NCI-H1436 (cell line): ENCODE data around the gene TOMM20L.
"Not testable (repeated sequence)": the region's sequence is repeated elsewhere in the genome, so short reads cannot be mapped to it uniquely, and the experiment has no call there.

Source experiments
- DNase-seq: peaks from one replicate; lab custom pipeline; 2025; lab: John Stamatoyannopoulos, UW

TOMM20L gene

DNA sequence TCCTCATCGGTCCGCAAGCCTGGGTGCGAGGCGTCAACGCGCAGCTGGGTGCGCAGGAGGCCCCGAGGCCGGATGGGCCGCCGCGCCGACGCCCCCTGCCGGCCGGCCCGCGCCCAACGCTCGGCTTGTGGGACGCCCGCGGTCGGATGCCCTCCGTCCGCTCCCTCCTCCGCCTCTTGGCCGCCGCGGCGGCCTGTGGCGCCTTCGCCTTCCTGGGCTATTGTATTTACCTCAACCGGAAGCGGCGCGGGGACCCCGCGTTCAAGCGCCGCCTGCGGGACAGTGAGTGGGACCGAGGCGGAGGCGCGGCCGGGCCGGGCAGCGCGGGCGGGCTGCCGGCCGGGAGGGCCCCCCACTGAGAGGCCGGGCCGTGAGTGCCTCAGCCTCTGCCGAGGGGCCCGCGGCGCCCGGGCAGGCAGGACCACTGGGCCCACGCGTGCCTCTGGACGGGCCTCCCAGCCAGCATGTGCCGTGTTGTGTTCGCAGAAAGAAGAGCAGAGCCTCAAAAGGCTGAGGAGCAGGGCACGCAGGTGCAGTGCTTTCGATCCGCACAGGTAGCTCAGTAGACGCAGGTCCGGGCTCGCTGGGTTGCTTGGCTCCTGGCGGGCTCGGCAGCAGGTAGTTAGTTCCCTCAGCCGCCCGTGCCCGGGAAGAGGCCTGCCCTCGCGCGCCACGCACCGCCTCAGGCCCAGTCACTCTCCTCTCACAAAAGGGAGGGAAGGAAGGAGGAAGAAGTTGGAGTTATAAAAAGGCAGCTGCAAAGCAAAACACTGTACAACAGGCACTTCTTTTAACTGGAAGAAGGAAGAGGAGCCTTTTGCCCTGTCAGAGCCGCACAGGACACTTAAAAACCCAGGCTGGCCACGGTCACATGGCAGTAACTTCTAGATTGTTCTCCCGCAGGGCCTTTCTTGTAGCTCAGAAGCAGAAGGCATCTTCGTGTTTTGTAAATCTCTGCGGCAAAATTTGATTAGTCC, at the start of gene TOMM20L:
Gene TOMM20L, plus strand, starts transcription at position 119 of the 977 bp plus-strand sequence. Its CDS starts 28 bp downstream, at position 147.
- peak; percentile 34 for DNase-seq

- DNase-seq: no peak
These were observed 42.0 kb upstream of the TOMM20L start for GRCh38 chr14:58353516-58354299.

- no peak for DNase-seq
These were observed 40.9 kb upstream of the TOMM20L start for GRCh38 chr14:58354808-58355207.

DNA sequence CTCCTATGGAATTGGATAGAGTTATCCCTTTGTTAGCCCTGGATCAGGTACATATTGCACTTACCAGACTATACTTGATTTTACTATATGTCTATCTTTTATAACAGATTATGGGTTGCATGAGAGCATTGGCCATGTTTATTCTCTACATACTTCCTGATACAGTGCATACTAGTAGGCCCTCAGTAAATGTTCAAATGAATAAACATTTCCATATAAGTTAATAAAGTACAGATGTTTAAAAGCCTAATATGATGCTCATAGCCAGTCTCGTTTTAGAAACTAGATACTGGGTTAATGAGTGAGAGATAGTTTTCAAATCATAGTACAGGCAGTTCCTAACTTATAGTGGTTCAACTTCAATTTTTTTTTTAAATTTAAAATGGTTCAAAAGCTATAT, 39.5 kb upstream of the TOMM20L start:
- no peak for DNase-seq

GRCh38 chr14:58362272-58362671, 33.5 kb upstream of the TOMM20L start:
- not testable (repeated sequence) for DNase-seq

DNA sequence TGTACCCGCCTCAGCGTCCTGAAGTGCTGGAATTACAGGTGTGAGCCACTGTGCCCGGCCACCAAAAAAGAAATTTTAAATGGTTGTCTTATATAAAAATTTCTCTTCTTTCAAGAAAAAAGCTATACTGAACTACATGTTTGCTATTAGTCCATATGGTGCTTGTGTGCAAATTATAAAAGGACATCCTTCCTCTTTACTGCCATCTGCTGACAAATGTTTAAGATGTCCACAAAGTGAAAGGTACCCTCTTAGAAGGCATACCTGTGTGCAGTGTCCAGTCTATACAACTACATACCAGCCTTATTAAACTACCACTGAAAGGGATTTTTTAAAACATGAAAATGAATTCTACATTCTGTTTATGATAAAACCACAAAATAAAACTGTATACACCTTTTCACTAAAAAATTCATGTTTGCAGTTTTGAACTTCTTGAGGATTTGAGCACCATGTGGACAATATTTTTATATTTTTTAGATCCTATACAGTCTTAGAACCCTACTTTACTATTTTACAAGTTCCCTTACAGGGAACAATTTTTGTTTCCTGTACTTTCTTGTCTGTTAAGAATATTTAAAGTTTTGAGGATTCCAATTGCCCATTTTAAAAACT, 32.8 kb upstream of the TOMM20L start:
- peak; percentile 29 for DNase-seq

GRCh38 chr14:58364316-58364715, 31.4 kb upstream of the TOMM20L start:
- no peak for DNase-seq

- no peak for DNase-seq
These were observed 28.4 kb upstream of the TOMM20L start for GRCh38 chr14:58367296-58367695.

DNA sequence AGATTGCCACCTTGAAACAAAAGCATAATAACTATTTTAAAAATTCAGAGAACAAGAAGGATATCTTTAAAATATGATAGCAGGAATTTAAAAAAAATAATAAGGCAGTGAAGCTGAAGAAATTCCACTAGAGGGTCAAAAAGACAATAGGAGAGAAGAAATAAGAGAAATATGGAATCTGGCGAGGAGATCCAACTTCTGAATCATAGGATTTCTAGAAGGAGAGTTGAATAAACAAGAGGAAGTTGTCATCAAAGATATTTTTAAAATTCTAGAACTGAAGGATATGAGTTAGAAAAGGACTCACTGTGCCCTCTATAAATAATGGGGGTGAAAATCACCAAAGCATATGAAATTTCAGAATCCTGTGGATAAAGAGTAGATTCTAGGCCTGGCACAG, 26.8 kb upstream of the TOMM20L start:
- DNase-seq: no peak

- DNase-seq: no peak
These were observed 18.9 kb upstream of the TOMM20L start for GRCh38 chr14:58376791-58377190.

DNA sequence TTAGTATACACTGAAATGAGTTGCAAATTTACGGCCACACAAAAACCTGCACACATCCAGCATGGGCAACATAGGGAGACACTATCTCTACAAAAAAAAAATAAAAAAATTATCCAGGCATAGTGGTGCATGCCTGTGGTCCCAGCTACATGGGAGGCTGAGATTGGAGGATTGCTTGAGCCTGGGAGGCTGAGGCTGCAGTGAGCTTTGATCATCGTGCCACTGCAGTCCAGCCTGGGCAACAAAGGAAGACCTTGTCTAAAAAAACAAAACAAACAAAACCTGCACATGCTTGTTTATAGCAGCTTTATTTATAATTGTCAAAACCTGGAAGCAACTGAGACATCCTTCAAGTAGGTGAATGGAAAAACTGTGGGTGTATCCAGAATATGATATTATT, 4.9 kb upstream of the TOMM20L start:
- no peak for DNase-seq

- DNase-seq: no peak
These were observed 243 bp upstream of the TOMM20L start for GRCh38 chr14:58395562-58395811.

GRCh38 chr14:58397156-58397555, 1.4 kb downstream of the TOMM20L start:
- no peak for DNase-seq

DNA sequence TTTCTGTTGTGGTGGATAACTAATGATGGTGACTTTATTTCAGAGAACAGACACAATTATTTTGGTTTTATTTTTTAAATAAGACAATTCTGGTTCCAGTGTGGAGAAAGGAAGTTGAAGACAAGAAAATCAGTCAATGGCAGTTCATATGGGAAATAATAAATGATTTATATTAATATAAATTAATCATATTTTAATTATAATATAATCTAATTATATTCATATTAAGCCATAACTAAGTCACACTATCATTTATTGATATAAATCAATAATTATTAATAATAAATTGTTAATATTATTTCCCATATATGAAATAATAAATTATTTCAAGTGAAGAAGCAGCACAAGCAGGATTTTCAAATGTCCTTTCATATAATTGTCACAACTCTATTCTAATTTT, 2.8 kb downstream of the TOMM20L start:
- no peak for DNase-seq

- DNase-seq: no peak
These were observed 3.2 kb downstream of the TOMM20L start for GRCh38 chr14:58398895-58399294.

- no peak for DNase-seq
These were observed 5.9 kb downstream of the TOMM20L start for GRCh38 chr14:58401587-58401986.

DNA sequence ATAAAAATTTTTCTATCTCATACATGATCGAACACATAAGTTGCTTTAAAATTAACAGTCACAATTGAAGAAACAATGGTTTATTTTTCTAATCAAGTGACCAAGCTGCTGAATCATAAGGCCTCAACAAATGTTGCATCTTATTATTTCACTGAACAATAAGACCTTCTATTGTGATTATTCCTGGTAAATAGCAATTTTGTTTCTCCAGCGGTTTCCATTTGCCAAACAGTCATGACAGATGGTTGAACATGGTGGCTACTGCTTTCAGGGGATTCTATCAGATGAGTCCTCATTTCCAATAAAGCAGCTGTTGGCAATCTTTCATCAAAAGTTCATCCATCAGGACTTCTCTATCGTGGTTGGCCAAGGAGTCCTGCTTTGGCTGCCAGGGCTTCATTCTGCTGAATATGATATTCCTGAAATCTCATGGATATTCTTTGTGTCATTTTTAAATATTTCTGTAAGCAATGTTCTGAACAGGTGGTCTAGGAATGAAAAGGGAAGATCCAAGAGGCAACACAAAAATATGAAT, 13.0 kb downstream of the TOMM20L start:
- no peak for DNase-seq

DNA sequence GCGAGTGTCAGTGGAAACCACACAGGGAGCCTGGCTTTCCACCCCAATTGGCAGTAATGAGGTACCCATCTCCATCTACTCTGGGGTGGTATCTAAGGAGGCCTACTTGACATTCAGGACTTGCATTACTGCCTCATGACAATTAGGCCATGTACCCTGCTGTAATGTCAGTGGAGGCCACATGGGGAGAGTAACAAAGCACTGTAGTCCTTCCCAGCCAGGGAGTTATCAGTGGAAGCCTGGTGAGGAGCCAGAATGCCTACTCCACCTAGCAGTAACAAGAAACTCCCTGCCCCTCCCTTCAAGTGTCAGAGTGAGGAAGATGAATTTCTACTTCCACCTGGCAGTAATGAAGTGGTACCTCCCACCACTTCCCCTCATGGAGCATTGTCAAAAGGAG, 19.1 kb downstream of the TOMM20L start:
- DNase-seq: no peak

DNA sequence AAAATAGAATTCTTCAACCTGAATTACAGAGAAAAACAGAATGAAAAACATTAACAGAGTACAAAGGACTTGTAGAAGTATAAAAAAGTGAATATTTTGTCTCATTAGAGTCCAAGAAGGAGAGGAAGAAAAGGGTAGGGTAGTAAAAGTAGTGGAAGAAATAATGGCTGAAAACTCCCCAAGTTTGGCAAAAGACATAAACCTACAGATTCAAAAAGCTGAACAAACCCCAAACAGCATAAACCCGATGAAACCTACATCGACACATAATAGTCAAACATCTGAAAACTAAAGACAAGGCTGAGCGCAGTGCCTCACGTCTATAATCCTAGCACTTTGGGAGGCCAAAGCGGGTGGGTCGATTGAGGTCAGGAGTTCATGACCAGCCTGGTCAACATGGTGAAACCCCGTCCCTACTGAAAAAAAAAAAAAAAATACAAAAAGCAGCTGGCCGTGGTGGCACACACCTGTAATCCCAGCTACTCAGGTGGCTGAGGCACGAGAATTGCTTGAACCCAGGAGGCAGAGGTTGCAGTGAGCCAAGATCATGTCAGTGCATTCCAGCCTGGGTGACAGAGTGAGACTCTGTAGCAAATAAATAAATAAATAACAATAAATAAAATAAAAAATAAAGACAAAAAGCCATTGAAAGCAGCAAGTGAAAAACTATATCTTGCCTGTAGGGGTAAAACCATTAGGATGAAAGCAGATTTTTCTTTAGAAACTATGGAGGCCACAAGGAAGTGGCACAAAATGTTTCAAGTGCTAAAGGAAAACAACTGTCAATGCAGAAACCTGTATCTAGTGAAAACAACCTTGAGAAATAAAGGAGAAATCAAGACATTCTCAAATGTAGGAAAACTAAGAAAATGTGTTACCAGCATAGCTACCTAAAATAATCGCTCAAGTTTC, 20.2 kb downstream of the TOMM20L start:
- DNase-seq: no peak

- not testable (repeated sequence) for DNase-seq
These were observed 21.2 kb downstream of the TOMM20L start for GRCh38 chr14:58416934-58417333.

DNA sequence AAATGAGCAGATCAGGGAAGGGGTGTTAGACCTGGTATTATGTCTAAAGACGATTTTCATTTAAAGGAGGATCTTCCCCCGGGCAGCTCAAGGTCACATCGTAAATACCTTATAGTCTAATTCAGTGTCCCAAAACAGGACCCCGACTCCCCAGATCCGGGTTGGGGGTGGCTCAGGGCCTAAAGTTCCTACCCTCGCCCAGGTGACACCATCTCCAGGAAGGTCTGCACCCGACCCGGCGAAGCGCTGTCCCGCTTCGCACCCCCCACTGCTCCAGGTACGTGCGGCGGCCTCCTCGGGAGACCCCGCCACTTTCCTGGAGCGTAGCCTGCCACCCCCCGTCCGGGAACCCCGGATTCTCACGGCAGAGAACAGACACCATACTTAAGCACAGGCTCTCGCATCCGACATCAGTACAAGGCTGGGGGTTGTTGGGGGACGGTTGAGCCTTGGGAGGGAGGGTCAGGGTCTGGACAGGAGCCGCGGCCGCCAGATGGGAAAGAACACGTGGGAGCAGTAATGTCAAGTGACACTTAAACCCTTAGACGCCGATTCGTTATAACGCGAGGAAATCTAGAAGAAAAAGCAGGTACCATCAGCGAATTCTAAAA, 31.0 kb downstream of the TOMM20L start:
- DNase-seq: peak; percentile 43
